Activated CD4-positive, alpha-beta T cell treated with anti-CD3 and anti-CD28 coated beads, Interleukin-2, amount 10 ng/mL, durations not matched to agents 7 days and 5 days (primary cell): ENCODE measurements around the gene GLYATL1B. TPM values are rescaled to one million over a fixed set of nuclear protein-coding genes. Genes with fewer than 3 reads are reported as not detected.
"Not testable (repeated sequence)": the region's sequence is repeated elsewhere in the genome, so short reads cannot be mapped to it uniquely, and the experiment has no call there.

Experiments
- CTCF ChIA-PET: fragments of 350-600 bp; sonication (Branson Sonifier 250); formaldehyde crosslinking; loops from one replicate; lab custom pipeline; 2021; ENCODE audit warnings: antibody characterized with exemption; lab: Charles Lee
- POLR2A ChIA-PET: fragments of 350-600 bp; sonication (Branson Sonifier 250); formaldehyde crosslinking; loops from one replicate; lab custom pipeline; 2021; ENCODE audit warnings: antibody characterized with exemption; lab: Charles Lee
- DNase-seq: peaks from one replicate; pipeline ENCODE4 v3.0.0-alpha.2; 2020
- H3K27ac Mint-ChIP-seq: one replicate; pipeline ENCODE4 v1.8.0; 2021; ENCODE audit warnings: mild to moderate bottlenecking, moderate library complexity, mixed read lengths
- H3K27me3 Mint-ChIP-seq: one replicate; pipeline ENCODE4 v1.8.0; 2021; ENCODE audit warnings: mixed read lengths
- H3K36me3 Mint-ChIP-seq: one replicate; pipeline ENCODE4 v1.8.0; 2021; ENCODE audit warnings: low read depth, mixed read lengths
- H3K4me1 Mint-ChIP-seq: one replicate; pipeline ENCODE4 v1.8.0; 2021; ENCODE audit warnings: mixed read lengths
- H3K4me3 Mint-ChIP-seq: one replicate; pipeline ENCODE4 v1.8.0; 2021; ENCODE audit warnings: mild to moderate bottlenecking, moderate library complexity, mixed read lengths
- H3K9me3 Mint-ChIP-seq: one replicate; pipeline ENCODE4 v1.8.0; 2021; ENCODE audit warnings: mixed read lengths
- total RNA-seq, 2 experiments: library from RNA; stranded (reverse); gene quantifications; one replicate each; pipeline ENCODE4 v1.2.3, GENCODE V29; 2021

GLYATL1B gene
- total RNA-seq, 2 experiments from 2014 or later = not detected

DNA sequence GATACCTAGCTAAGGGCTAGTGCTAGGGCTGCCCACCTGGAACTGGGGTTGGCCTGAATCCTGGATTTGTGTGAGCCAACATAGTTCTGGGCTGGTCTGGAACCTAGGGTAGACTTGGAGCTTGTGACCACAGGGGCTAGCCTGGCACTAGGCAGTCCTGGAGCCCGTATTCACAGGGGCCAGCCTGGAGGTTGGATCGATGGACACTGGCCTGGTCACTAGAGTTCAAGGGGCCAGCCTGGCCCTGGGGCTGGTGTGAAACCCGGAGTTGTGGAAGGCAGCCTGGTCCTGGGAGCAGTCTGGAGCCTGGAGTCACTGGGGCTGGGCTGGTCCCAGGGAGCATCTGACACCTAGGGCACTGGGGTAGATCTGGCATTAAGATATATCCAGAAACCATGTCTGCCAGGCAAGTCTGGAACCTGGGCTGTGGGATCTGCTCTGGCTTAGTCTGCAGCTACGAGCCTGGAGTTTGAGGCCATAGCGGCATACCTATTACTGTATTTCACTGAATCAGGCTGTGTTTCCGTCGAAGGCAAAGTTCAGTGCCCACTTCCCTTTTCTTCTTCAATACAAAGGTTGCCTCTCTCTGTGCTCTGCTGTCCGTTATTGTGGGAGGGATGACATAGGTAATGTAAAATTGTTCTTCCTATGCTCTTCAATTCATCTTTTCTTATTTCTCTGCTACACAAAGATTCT lies 9.1 kb upstream of the GLYATL1B start:
- ChIA-PET POLR2A (no interaction called here), CTCF (interaction anchor here (0.5 kb wide), 1 partner anchor 124 kb away, joined by 3 read pairs; no protein-coding TSS in a partner anchor)
- peaks cover 31% of the 10 kb centered on the region for H3K27me3 Mint-ChIP-seq
- no peaks in the 10 kb centered on the region for H3K9me3 Mint-ChIP-seq
- no peak for DNase-seq
- H3K4me3 Mint-ChIP-seq = no peak overlapping the region
- H3K27ac Mint-ChIP-seq = no peak overlapping the region
- peaks cover 8% of the 10 kb centered on the region for H3K4me1 Mint-ChIP-seq
- H3K36me3 Mint-ChIP-seq = no peaks in the 10 kb centered on the region

DNA sequence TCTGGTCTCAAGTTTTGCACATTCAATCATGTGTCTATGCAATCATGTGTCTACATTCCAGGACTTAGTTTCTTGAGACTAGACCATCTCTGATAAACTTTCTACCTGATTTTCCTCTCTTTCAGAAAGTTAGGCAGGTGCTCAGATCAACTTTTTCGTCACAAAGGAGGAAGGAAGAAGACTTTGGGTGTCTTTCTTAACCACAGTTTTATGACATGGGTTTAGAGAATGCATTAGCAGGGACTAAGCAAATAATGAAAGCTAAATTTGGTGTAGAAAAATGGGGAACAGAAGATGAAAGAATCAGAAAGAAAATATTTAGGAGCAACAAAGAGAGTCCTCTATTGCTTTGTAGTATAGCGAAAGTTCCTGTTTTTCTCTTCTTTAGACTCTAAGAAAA lies 7.7 kb upstream of the GLYATL1B start:
- H3K4me3 Mint-ChIP-seq = no peak overlapping the region
- POLR2A ChIA-PET = no interaction called here
- no peaks in the 10 kb centered on the region for H3K36me3 Mint-ChIP-seq
- peaks cover 8% of the 10 kb centered on the region for H3K4me1 Mint-ChIP-seq
- CTCF ChIA-PET = interaction anchor here (0.6 kb wide), 1 partner anchor 1298 kb away, joined by 3 read pairs; no protein-coding TSS in a partner anchor
- no peak overlapping the region for H3K27ac Mint-ChIP-seq
- DNase-seq = no peak
- no peaks in the 10 kb centered on the region for H3K9me3 Mint-ChIP-seq
- peaks cover 29% of the 10 kb centered on the region for H3K27me3 Mint-ChIP-seq

DNA sequence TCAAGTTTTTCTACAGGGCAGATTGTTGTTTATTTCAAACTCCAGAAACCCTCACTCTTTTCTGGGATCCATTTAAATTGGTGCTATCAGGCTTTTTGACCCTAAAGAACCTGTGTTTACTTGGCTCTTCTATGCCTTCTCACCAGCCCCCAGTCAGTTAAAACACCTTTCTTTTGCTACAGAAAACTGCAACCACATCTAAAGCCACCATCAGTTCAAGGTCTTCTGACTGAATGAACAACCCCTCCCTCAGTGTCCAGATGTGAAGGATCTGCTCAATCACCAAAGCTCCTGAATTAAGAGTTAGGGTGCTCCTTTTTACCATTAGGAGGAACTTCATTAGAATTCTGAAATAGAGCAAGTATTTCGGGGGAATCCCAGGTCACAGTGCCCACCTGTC lies 7.0 kb upstream of the GLYATL1B start:
- Mint-ChIP-seq H3K4me3 (no peak overlapping the region), H3K4me1 (peaks cover 8% of the 10 kb centered on the region), H3K36me3 (no peaks in the 10 kb centered on the region), H3K27ac (no peak overlapping the region), H3K27me3 (peaks cover 32% of the 10 kb centered on the region), H3K9me3 (no peaks in the 10 kb centered on the region)
- ChIA-PET POLR2A (no interaction called here), CTCF (no interaction called here)
- DNase-seq = no peak

DNA sequence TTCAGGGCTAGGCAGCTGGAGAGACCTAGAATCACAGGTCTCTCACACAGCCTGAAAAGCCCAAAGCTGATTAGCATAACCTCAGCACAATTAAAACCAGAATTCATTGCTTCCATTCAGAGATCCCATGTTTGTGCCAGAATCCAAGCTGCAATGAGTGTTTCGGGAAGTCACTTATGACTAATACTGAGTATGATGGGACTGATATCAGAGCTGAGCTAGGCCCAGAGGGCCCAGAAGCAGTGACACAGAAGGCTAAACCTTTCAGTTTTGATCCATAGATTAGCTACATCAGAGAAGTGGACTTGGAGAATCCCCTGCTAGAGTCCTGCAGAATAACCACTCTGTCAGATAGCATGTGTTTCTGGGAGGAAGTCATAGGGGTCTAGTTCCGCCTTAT lies 5.7 kb upstream of the GLYATL1B start:
- H3K4me3 Mint-ChIP-seq, H3K9me3 Mint-ChIP-seq, POLR2A ChIA-PET, DNase-seq, H3K4me1 Mint-ChIP-seq, H3K27ac Mint-ChIP-seq, CTCF ChIA-PET, H3K36me3 Mint-ChIP-seq: not testable (repeated sequence)
- H3K27me3 Mint-ChIP-seq = peaks cover 21% of the 10 kb centered on the region

GRCh38 chr11:59081430-59082020 lies 4.6 kb upstream of the GLYATL1B start:
- H3K4me1 Mint-ChIP-seq, H3K36me3 Mint-ChIP-seq, H3K4me3 Mint-ChIP-seq, POLR2A ChIA-PET, CTCF ChIA-PET, H3K9me3 Mint-ChIP-seq, DNase-seq, H3K27ac Mint-ChIP-seq: not testable (repeated sequence)
- peaks cover 25% of the 10 kb centered on the region for H3K27me3 Mint-ChIP-seq

DNA sequence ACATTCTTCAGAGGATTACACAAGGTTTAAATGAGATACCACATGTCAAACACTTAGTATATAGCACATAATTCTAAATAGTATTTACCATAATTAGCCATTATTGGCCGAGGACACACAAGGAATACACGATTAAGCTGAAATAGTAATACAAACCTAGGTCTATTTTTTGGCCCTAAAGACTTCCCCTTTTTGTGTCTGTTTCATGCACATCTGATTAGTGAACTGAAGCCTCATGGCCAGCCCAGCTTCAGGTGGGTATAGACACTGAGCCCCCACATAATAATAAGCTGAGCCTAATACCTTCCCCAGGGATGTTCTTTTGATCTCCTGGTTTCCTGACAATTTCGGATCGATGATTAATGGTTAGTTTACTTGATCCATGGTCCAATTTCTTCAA lies 2.1 kb downstream of the GLYATL1B start:
- H3K27me3 Mint-ChIP-seq = peaks cover 25% of the 10 kb centered on the region
- H3K9me3 Mint-ChIP-seq = no peaks in the 10 kb centered on the region
- H3K36me3 Mint-ChIP-seq = no peaks in the 10 kb centered on the region
- H3K4me3 Mint-ChIP-seq = no peak overlapping the region
- CTCF ChIA-PET = no interaction called here
- POLR2A ChIA-PET = no interaction called here
- no peaks in the 10 kb centered on the region for H3K4me1 Mint-ChIP-seq
- DNase-seq = no peak
- H3K27ac Mint-ChIP-seq = no peak overlapping the region

GRCh38 chr11:59093576-59093975 lies 7.5 kb downstream of the GLYATL1B start:
- H3K27ac Mint-ChIP-seq, H3K4me1 Mint-ChIP-seq, H3K36me3 Mint-ChIP-seq, DNase-seq, H3K9me3 Mint-ChIP-seq, POLR2A ChIA-PET, H3K4me3 Mint-ChIP-seq, CTCF ChIA-PET: not testable (repeated sequence)
- peaks cover 13% of the 10 kb centered on the region for H3K27me3 Mint-ChIP-seq

GRCh38 chr11:59095225-59095624 lies 9.1 kb downstream of the GLYATL1B start:
- DNase-seq, H3K36me3 Mint-ChIP-seq, H3K27ac Mint-ChIP-seq, H3K9me3 Mint-ChIP-seq, H3K4me1 Mint-ChIP-seq, H3K4me3 Mint-ChIP-seq, POLR2A ChIA-PET: not testable (repeated sequence)
- CTCF ChIA-PET = interaction anchor here (1.5 kb wide), 1 partner anchor 41 kb away, joined by 5 read pairs; no protein-coding TSS in a partner anchor
- peaks cover 15% of the 10 kb centered on the region for H3K27me3 Mint-ChIP-seq

GRCh38 chr11:59095972-59096575 lies 10.0 kb downstream of the GLYATL1B start:
- H3K4me1 Mint-ChIP-seq, H3K9me3 Mint-ChIP-seq, H3K36me3 Mint-ChIP-seq, H3K27ac Mint-ChIP-seq, POLR2A ChIA-PET, DNase-seq, H3K4me3 Mint-ChIP-seq: not testable (repeated sequence)
- peaks cover 16% of the 10 kb centered on the region for H3K27me3 Mint-ChIP-seq
- CTCF ChIA-PET = interaction anchor here (0.8 to 1.9 kb wide), 4 partner anchors 23 to 61 kb away, joined by 3 to 9 read pairs (median 5); no protein-coding TSS in a partner anchor

GRCh38 chr11:59097113-59097708 lies 11.1 kb downstream of the GLYATL1B start:
- Mint-ChIP-seq H3K27me3 (peaks cover 20% of the 10 kb centered on the region), H3K27ac (no peak overlapping the region), H3K4me1 (peaks cover 17% of the 10 kb centered on the region), H3K36me3 (no peaks in the 10 kb centered on the region), H3K4me3 (no peak overlapping the region), H3K9me3 (no peaks in the 10 kb centered on the region)
- ChIA-PET POLR2A (interaction anchor here (0.7 kb wide), 1 partner anchor 428 kb away, joined by 3 read pairs; no protein-coding TSS in a partner anchor), CTCF (interaction anchor here (0.9 to 1.9 kb wide), 5 partner anchors 11 to 160 kb away, joined by 3 to 9 read pairs (median 5); no protein-coding TSS in a partner anchor)
- peak; percentile 78 for DNase-seq

- H3K9me3 Mint-ChIP-seq, H3K36me3 Mint-ChIP-seq, H3K27ac Mint-ChIP-seq, DNase-seq, POLR2A ChIA-PET, H3K4me3 Mint-ChIP-seq: not testable (repeated sequence)
- Mint-ChIP-seq H3K4me1 (peaks cover 24% of the 10 kb centered on the region), H3K27me3 (peaks cover 20% of the 10 kb centered on the region)
- CTCF ChIA-PET = interaction anchor here (0.9 to 1.9 kb wide), 4 partner anchors 10 to 160 kb away, joined by 3 to 9 read pairs (median 5); no protein-coding TSS in a partner anchor
Measured at GRCh38 chr11:59097938-59098337, 11.8 kb downstream of the GLYATL1B start.

DNA sequence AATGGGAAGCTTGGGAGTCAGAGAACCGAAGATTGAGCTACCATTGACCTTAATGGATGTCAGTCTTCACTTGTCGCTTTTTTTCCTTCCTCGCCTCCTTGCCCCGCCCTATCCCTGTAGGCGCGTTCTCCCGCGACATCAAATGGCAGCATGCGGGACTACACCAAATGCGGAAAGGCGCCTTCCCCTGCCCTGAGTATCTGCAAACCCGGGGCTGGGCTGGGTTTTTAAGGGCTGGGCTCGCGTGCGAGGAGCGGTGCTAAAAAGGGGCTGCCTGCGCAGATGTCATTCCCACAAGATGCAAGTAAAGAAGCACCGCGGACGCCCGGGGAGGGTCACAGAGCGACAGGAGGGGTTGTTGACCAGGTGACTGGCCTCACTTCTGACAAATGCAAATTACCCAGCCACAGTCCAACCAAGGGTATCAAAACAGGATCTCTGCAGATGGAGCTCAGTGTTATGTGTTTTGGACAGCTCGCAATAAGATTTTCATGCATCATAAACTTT lies 16.2 kb downstream of the GLYATL1B start:
- peak overlapping the region; percentile 61 for H3K27ac Mint-ChIP-seq
- H3K27me3 Mint-ChIP-seq = peaks cover 22% of the 10 kb centered on the region
- H3K9me3 Mint-ChIP-seq = peaks cover 7% of the 10 kb centered on the region

More for the DNA sequence above, 16.2 kb downstream of the GLYATL1B start:
- peak; percentile 69 for DNase-seq
- peak overlapping the region; percentile 67 for H3K4me3 Mint-ChIP-seq
- CTCF ChIA-PET = interaction anchor here (1.0 to 1.4 kb wide), 2 partner anchors 8 to 69 kb away, joined by 3 to 6 read pairs; partner anchors contain the start of gene DTX4
- peaks cover 17% of the 10 kb centered on the region for H3K36me3 Mint-ChIP-seq
- H3K4me1 Mint-ChIP-seq = peaks cover 44% of the 10 kb centered on the region
- POLR2A ChIA-PET = no interaction called here
